Measurements from ENCODE around the gene SEMA4B.
"Not testable (repeated sequence)": the region's sequence is repeated elsewhere in the genome, so short reads cannot be mapped to it uniquely, and the experiment has no call there.

SEMA4B gene

DNA sequence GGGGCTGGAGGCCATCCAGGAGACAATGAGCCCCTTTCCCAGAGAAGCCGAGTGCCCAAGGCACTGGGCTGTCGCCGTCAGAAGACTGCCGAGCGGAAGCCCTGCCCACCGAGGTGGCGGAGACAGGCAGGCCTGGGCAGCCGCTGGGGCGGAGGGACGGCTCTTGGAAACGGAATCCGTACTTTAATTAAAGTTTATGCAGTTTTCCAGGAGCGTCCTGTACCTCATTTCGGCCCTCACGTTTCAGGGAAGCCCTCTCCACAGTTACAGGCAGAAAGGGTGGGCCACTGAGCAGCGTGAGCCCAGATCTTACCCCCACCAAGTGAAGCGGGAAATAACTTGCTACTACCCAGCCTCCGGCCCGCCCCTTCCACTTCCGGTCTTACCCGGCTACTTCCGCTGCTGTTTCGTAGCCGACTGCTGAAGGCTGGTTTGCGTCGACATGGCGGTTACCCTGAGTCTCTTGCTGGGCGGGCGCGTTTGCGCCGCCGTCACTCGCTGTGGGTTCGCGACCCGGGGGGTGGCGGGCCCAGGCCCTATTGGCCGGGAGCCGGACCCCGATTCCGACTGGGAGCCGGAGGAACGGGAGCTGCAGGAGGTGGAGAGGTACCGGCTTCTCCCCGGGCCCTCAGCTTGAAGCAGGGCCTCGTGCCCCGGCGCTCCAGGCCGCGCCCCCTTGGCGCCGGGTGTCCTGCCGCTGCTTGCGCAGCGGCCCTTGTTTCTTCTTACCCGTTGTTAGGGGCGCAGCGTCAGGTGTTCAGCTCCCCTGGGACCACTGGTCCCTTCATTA lies 64.3 kb downstream of the SEMA4B start, which contains the start of gene NGRN:
NGRN (plus strand) TSS at position 402 of the 790 bp plus-strand sequence; CDS start at position 443, 41 bp downstream.
- DNase-seq = peak; percentile 31

DNA sequence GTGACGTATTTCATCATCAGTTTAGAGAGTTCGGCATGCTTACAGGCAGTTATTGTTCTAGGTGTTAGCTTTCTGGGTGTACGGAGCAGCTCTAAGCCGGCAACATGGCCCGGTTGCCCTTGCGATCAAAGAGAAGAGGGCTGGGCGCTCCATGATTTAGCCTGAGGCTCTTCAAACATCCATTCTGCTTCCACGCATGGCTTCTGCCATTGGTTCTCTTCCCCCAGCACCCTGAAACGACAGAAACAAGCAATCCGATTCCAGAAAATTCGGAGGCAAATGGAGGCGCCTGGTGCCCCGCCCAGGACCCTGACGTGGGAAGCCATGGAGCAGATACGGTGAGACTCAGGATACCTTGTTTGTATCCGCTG lies 64.9 kb downstream of the SEMA4B start:
- no peak for DNase-seq

DNA sequence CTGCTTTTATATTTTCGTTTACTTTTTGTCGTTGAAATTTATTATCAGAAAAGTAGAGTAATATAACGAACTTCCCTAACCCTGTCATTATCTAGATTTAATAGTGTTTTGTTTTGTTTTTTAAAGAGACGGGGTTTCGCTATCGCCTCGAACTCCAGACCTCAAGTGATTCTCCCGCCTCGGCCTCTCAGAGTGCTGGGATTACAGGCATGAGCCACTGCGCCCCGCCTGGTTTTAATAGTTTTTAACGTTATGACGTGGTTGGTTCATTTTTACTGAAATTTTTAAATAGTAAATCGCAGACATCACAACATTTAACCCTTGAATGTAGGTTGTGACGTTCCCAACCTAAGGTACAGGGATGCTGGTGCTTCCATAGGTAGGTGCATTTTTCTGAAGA lies 65.4 kb downstream of the SEMA4B start:
- no peak for DNase-seq

DNA sequence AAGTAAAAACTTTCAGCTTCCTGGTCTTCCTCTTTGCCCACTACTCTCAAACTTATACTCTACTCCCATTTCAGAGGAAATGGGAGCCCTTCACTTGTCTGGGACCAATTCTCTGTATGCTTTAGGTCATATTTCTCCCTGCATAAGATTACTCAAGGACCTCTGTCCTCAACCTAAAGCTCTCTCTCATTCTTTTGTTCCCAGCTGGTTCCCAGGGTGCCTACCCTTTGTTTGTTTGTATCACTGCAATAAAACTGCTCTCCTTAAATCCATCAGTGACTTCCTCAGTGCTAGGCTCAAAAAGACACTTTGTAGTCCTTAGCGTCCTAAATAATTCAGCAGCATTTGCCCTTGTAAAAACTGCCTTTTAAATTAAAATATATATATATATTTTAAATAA lies 67.3 kb downstream of the SEMA4B start:
- no peak for DNase-seq

DNA sequence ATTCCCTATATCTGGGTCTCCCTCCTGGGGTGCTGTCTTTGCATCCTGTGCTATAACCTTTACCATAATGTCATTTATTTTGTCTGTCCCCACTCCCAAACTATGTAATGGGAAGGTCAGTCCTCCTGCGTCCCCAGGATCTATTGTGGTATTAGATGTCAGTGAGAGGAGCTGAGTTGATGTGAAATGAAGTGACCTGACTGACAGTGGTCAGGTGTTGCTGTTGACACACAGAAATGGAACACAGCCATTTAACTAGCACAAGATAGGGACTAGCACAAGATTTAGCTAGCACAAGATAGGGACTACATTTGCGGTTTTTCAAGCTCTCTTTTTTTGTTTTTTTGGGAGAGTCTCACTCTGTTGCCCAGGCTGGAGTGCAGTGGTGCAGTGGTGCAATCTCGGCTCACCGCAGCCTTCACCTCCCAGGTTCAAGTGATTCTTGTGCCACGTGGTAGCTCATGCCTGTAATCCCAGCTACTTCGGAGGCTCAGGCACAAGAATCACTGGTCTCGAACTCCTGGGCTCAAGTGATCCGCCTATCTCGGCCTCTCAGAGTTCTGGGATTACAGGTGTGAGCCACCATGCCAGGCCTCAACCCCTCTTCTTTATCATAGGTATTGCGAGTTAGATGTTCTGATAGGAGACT lies 69.5 kb downstream of the SEMA4B start:
- DNase-seq = no peak

DNA sequence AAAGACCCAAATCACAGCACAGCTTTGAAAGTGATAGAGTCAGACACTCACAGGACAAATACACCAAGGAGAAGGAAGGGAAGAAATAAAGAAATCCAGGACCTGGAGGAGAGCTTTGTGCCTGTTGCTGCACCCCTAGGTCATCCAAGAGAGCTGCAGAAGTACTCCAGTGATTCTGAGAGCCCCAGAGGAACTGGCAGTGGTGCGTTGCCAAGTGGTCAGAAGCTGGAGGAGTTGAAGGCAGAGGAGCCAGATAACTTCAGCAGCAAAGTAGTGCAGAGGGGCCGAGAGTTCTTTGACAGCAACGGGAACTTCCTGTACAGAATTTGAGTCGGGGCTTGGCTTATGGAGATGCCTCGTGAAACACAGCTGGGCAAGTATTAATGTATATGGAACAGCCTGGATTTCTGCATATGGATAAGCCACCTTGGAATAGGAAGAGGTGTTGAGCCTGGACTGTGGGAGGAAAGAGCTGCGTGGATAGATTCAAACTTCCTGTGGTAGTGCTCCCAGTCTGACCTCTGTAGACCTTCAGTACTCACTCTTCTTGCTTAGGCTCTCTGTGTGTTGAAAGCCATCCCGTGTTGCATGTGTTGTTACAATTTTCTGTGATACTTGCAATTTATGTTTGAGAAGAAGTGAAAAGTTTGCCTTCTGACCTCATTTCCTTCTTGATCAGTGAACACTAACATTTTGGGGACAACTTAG lies 70.5 kb downstream of the SEMA4B start:
- DNase-seq = no peak

DNA sequence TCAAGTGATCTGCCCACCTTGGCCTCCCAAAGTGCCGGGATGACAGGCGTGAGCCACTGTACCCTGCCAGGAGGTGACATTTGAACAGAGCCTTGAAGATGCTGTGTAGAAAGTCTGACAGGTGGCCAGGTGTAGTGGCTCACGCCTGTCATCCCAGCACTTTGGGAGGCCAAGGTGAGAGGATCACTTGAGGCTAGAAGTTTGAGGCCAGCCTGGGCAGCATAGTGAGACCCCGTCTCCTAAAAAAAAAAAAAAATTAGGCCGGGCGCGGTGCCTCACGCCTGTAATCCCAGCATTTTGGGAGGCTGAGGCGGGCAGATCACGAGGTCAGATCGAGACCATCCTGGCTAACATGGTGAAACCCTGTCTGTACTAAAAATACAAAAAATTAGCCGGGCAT lies 77.3 kb downstream of the SEMA4B start:
- not testable (repeated sequence) for DNase-seq
